NCI-H345 (cell line): ENCODE results near the gene DCUN1D1.

ENCODE experiments used
- DNase-seq: peaks from one replicate; lab custom pipeline; 2025; lab: John Stamatoyannopoulos, UW

Gene DCUN1D1

DNA sequence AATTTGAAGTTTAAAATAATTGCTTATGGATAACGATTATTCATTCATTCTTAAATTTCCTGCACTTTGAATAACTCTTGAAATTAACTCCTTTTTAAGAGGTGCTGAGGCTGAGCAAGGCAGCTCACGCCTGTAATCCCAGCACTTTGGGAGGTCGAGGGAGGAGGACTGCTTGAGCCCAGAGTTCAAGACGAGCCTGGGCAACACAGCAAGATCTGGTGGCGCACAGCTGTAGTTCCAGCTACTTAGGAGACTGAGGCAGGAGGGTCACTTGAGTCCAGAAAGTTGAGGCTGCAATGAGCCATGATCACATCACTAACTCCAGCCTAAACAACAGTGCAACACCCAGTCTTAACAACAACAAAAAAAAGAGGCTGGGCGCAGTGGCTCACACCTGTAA, 8.0 kb downstream of the DCUN1D1 start:
- no peak for DNase-seq

DNA sequence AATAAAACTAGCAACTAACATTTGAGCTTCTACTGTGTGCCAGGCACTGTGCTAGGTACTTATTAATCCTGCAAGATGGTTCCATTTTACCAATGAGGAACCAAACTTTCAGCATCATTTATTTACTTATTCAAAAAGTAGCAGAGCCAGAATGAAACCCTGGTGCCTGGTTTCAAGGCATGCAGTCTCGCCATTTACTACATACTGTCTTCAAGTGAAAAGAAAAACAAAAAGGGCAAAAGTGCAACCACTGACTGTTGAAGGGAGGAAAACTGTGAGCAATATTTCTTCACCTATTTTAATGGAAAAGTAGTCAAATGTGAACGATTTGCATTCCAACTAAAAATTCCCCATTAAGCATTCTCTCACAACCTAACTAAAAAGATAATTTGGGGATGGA, 8.7 kb downstream of the DCUN1D1 start:
- DNase-seq: no peak

DNA sequence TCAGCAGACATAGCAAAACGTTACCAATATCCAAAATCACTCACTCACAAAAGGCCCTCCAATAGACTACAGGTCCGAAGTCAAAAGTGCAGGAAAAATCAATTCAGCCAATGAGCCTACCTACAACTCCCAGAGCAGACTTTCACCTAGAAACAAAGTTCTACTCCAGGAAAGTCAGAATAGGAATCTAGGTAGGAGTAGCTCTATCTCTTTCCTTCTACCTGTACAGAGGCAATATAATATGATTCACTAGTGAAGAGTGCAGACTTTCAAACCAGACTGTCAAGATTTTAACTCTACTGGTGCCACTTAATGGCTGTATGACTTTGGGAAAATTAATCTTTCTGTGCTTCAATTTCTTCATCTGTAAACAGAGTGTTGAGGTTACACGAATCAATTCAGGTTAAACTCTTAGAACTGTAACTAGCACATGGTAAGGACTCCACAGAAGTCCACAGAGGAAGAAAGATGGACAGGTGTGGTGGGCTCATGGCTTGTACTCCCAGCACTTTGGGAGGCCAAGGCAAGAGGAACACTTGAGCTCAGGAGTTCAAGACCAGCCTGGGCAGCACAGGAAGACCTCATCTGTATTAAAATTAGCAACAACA, 9.4 kb downstream of the DCUN1D1 start:
- DNase-seq: no peak

DNA sequence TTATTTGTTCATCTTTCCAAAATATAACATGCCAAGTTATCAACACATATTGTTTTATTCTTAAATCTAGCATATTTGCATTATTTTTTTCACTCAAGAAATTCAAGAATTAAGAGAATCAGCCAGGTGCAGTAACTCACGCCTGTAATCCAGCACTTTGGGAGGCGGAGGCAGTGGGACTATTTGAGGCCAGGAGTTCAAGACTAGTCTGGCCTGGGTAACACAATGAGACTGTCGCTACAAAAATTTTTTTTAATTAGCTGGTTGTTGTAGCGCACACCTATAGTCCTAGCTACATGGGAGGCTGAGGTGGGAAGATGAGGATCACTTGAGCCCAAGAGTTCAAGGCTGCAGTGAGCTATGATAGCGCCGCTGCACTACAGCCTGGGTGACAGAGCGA, 10.5 kb downstream of the DCUN1D1 start:
- DNase-seq: no peak

- DNase-seq: no peak
These were observed 11.1 kb downstream of the DCUN1D1 start for GRCh38 chr3:182969277-182969676.

DNA sequence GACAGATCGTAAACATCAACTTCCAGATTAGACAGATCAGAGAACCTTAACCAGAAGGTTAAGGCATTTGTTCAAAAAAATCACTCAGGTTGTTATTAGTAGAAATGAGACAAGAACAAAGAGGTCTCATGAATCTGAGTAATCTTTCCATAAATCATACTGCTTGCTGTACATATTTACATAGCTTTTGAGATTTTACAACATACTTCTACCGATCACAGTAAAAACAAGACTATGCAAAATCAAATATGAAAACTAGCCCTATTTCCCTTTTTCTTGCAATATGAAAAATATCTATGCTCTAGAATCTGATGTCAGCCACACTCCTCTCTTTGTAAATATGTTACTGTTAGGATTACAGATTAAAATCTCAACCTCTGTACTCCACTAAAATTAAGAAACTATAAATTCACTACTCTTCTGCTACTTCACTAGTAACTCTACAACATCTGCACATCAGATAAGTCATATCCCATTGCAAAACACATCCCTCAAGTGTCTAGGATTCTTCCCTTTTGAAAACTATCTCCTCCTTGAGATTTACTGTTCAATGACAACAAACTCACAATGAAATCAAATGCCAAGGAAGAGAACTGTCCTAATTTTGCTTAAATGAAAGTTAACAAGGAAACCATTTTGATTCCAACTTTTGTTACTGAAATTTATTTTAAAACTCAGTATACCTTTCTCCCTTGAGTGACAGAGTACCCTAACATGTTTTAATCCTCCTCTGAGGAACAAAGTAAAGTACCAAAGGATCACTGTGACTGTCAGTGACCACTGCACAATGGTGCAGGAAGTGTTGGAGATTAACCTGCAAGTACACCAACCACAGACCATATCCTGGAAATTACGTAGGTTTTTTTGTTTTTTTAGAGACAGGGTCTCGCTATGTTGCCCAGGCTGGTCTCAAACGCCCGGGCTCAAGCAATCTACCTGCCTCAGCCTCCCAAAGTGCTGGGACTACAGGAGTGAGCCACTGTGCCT, 12.8 kb downstream of the DCUN1D1 start:
- no peak for DNase-seq

GRCh38 chr3:182965861-182966366, 14.4 kb downstream of the DCUN1D1 start:
- no peak for DNase-seq

DNA sequence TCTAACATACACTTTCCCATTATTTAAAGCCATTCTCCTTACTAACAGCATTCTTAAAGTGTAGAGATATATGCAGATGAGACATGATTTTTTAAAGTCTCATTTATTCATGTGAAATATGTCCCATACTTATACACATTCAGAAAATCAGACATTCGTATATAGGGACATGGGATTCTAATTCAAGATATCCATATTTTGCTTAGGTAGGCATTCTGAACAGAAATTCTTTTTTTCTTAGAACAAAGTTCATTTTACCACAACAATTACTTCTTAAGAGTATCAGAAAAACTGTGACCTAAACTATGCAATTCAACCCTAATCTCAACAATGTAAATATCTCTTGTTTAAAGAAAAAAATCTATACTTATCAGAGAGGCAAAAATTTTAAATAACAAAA, 16.2 kb downstream of the DCUN1D1 start:
- no peak for DNase-seq

GRCh38 chr3:182962166-182962565, 18.2 kb downstream of the DCUN1D1 start:
- DNase-seq: no peak

- DNase-seq: no peak
These were observed 20.6 kb downstream of the DCUN1D1 start for GRCh38 chr3:182959474-182960350.

GRCh38 chr3:182957676-182958266, 22.6 kb downstream of the DCUN1D1 start:
- DNase-seq: no peak

GRCh38 chr3:182957226-182957625, 23.1 kb downstream of the DCUN1D1 start:
- DNase-seq: no peak

GRCh38 chr3:182954553-182955235, 25.6 kb downstream of the DCUN1D1 start:
- no peak for DNase-seq

DNA sequence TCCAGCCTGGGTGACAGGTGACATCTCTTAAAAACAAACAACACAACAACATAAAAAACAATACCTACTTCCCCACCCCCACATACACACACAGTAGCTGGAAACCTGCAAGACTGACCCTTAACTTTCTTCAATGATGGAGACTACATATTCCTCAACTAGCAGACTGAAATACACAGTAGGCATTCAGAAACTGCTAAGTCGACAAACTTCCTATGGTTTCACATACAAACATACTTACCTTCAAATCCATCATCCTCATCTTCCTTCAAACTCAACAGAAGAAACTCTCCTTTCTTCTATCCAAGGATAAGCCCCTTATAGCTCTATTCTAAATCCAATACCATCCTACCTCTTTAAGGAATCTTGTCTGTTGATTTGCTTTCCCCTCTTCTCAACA, 30.6 kb downstream of the DCUN1D1 start:
- DNase-seq: no peak

DNA sequence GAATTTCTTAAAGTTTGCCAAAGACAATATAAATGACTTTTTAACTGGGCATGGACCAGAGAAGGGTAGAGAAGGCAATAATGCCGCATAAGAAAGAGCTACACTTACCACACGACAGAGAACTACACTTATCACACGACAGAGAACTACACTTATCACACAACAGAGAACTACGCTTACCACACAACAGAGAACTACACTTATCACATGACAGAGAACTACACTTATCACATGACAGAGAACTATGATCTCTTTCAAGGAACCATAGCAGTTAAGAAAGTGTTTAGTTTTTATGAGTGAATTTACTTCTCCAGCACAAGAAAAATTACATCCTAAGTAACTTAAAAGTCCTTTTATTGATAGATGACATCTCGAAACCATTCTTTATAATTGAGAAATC, 32.0 kb downstream of the DCUN1D1 start:
- no peak for DNase-seq

GRCh38 chr3:182947888-182948287, 32.5 kb downstream of the DCUN1D1 start:
- DNase-seq: no peak

- DNase-seq: no peak
These were observed 38.6 kb downstream of the DCUN1D1 start for GRCh38 chr3:182941719-182942118.

DNA sequence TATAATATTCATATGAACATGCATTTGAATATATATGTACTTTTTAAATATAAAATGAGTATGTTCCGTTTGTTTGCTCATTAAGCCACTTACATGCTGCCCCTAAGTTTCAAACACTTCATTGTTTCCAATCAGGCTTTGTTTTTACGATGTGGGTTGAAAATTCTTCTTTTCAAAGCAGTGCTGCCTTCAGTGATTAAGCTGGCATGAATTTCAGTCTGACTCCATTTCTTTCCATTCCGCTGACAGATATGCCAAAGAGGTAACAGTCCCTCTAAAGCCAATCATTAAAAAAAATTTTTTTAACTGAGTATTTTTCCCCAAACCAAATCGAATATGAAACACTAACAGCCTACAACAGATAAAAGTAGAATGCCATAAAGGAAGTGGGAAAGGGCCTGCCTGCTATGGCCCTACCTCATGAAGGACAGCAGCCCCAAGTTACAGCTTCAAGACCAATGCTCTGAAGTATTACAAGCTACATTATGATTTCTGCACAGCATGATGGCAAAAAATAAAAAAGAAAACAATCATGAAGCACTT, 40.0 kb downstream of the DCUN1D1 start:
- DNase-seq: no peak

DNA sequence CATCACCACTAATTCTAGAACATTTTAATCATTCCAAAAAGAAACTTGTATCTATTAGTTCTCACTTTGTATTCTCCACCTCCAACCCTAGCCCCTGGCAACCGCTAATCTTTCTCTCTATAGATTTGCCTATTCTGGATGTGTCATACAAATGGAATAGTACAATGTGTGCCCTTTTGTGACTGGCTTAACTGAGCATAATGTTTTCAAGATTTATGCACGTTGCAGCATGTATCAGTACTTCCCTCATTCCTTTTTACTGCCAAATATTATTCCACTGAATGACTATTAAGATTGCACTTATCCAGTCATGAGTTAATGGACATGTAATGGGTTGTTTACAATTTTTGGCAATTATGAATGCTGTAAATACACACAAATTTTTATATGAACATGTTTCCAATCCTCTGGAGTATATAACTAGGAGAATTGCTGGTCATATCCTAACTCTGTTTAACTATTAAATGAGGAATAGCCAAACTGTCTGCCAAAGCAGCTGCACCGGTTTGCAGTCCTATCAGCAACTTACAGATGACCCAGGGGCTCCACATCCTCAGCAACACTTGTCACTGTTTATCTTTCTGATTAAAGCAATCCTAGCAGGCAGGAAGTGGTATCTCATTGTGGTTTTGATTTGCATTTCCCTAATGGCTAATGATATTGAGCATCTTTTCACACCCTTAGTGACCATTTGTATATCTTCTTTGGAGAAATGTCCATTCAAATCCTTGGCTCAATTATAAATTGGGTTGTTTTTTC, 42.9 kb downstream of the DCUN1D1 start:
- no peak for DNase-seq

DNA sequence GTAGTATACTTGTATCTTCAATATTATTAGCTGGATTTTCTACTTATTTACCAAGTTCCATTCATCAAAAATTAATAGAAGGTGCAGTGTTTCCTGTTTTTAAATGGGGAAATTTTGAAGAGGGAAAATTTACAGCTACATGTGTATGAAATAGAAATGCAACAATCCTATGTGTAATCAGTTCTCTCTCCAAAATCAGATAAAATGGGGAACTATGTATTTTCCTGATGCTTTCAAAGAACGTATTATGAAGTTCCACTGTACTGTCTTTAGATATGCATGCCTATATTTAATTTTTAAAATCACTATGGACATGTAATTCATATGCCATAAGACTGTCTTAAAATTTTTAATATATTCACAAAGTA, 43.4 kb downstream of the DCUN1D1 start:
- DNase-seq: no peak
